ENCODE results near the gene PTX4.

- TF ChIP-seq SMARCB1 (IDR thresholded peaks at IDR 0.05; ENCODE audit: insufficient read length, low read depth), result no peak
- no peak for TF ChIP-seq JUND (IDR thresholded peaks at IDR 0.05; ENCODE audit: borderline replicate concordance, low read depth, low read length)
- TF ChIP-seq JUND (tag; IDR thresholded peaks at IDR 0.05; ENCODE audit: borderline replicate concordance, low read depth, low read length), result no peak
- TF ChIP-seq POLR2A (conservative IDR thresholded peaks at IDR 0.05), result no peak
- no peak for TF ChIP-seq ZBTB33 (CRISPR knock-in tag; IDR thresholded peaks at IDR 0.05)
Measured at GRCh38 chr16:1537138-1537577, 48.4 kb upstream of the PTX4 start.
